HL-60 (cell line): Measurements from ENCODE around the gene MIB1.

Source experiments
- DNase-seq, 2 experiments: peaks; one replicate each; pipeline ENCODE4 v3.0.0-alpha.2; 2010 to 2020; ENCODE audit warnings: low read depth in 1 of 2, low spot score in 1 of 2
- H3K27ac ChIP-seq: fragments of 250-450 bp; sonication (Bioruptor Pico); replicated peaks from 2 replicates; pipeline ENCODE4 v1.5.1; 2020; ENCODE audit warnings: mild to moderate bottlenecking, moderate library complexity
- H3K27me3 ChIP-seq: fragments of 250-450 bp; sonication (Bioruptor Pico); 2 replicates; pipeline ENCODE4 v1.5.1; 2021; ENCODE audit warnings: mild to moderate bottlenecking, moderate library complexity; ENCODE audit not compliant: insufficient read depth, poor library complexity, severe bottlenecking
- H3K4me3 ChIP-seq: replicated peaks from 2 replicates; pipeline ENCODE4 v1.5.1; 2011; ENCODE audit warnings: mild to moderate bottlenecking, control low read depth, low read length; ENCODE audit not compliant: insufficient read depth
- CTCF ChIP-seq: IDR thresholded peaks from one replicate; pipeline ENCODE4 v1.5.1; 2011; ENCODE audit warnings: low read length, control low read depth, inconsistent platforms; ENCODE audit not compliant: insufficient read depth
- GABPA ChIP-seq: IDR thresholded peaks from 2 replicates; pipeline ENCODE4 v1.6.1; 2012; ENCODE audit warnings: low read depth
- POLR2AphosphoS5 ChIP-seq: IDR thresholded peaks from 2 replicates; pipeline ENCODE4 v1.6.1; 2012; ENCODE audit warnings: low read depth
- REST ChIP-seq: IDR thresholded peaks from 2 replicates; pipeline ENCODE4 v1.6.1; 2012; ENCODE audit warnings: low read depth; ENCODE audit not compliant: insufficient replicate concordance
- SPI1 ChIP-seq: IDR thresholded peaks from 2 replicates; pipeline ENCODE4 v1.6.1; 2012; ENCODE audit warnings: low read depth, mild to moderate bottlenecking, borderline replicate concordance

MIB1 gene

GRCh38 chr18:21747268-21747667, 6.7 kb downstream of the MIB1 start:
- Histone ChIP-seq H3K4me3 (no peak overlapping the region), H3K27me3 (no peaks in the 10 kb centered on the region), H3K27ac (no peak overlapping the region)
- no peak for DNase-seq
- TF ChIP-seq SPI1 (no peak), REST (no peak), GABPA (no peak), CTCF (no peak), POLR2AphosphoS5 (no peak)

GRCh38 chr18:21747764-21748693, 7.4 kb downstream of the MIB1 start:
- Histone ChIP-seq H3K4me3 (no peak overlapping the region), H3K27ac (no peak overlapping the region), H3K27me3 (no peaks in the 10 kb centered on the region)
- no peak for DNase-seq
- TF ChIP-seq GABPA (no peak), REST (no peak), CTCF (no peak), SPI1 (no peak), POLR2AphosphoS5 (no peak)

- DNase-seq = no peak
- no peaks in the 10 kb centered on the region for H3K27me3 ChIP-seq
- no peak overlapping the region for H3K4me3 ChIP-seq
- TF ChIP-seq POLR2AphosphoS5 (no peak), CTCF (no peak), SPI1 (no peak), REST (no peak), GABPA (no peak)
- no peak overlapping the region for H3K27ac ChIP-seq
Measured at GRCh38 chr18:21757833-21758232, 17.2 kb downstream of the MIB1 start.
